HEK293 (cell line): Measurements from ENCODE around the gene SRRM4.

Source experiments
- CTCF ChIA-PET: fragments of 350-600 bp; formaldehyde crosslinking; extraction: SDS; loops from one replicate; lab custom pipeline; 2021; ENCODE audit warnings: antibody characterized with exemption; lab: Yijun Ruan, JAX
- POLR2A ChIA-PET: fragments of 300-600 bp; formaldehyde crosslinking; extraction: SDS; loops from one replicate; lab custom pipeline; 2020; ENCODE audit warnings: antibody characterized with exemption, inconsistent platforms; lab: Yijun Ruan, JAX
- H3K27ac ChIP-seq: fragments of 200-500 bp; sonication (Bioruptor generic); 2 replicates; pipeline ENCODE4 v1.5.1; 2014; ENCODE audit warnings: low read depth, low read length, control low read depth, inconsistent platforms; ENCODE audit errors: extremely low read depth
- H3K36me3 ChIP-seq, 2 experiments: fragments of 200-500 bp in 1 of 2; sonication (Bioruptor generic) in 1 of 2; 1 replicate in 1 of 2; 2 replicates in 1 of 2; pipeline ENCODE4 v1.5.1; 2014 to 2017; ENCODE audit warnings: inconsistent platforms in 2 of 2, low read length in 2 of 2; ENCODE audit not compliant: control insufficient read depth in 2 of 2, insufficient read depth in 1 of 2
- H3K4me1 ChIP-seq: fragments of 200-500 bp; sonication (Bioruptor generic); 2 replicates; pipeline ENCODE4 v1.5.1; 2014; ENCODE audit warnings: mild to moderate bottlenecking, low read length, inconsistent platforms; ENCODE audit not compliant: control insufficient read depth, insufficient read depth
- H3K4me3 ChIP-seq: 2 replicates; pipeline ENCODE4 v1.5.1; 2011; ENCODE audit warnings: low read depth, mild to moderate bottlenecking, control low read depth, low read length, moderate library complexity
- H3K9me3 ChIP-seq: fragments of 200-500 bp; sonication (Bioruptor generic); 2 replicates; pipeline ENCODE4 v1.5.1; 2014; ENCODE audit warnings: low read depth, low read length, inconsistent platforms; ENCODE audit not compliant: control insufficient read depth, insufficient read depth
- EGR2 ChIP-seq: fragments of 450-650 bp; formaldehyde crosslinking; IDR thresholded peaks from 2 replicates; pipeline ENCODE4 v1.5.1; 2016; ENCODE audit warnings: low read depth, missing biosample characterization, missing genetic modification characterization
- GLIS1 ChIP-seq: fragments of 450-650 bp; formaldehyde crosslinking; IDR thresholded peaks from 2 replicates; pipeline ENCODE4 v1.5.1; 2016; ENCODE audit warnings: missing biosample characterization, missing genetic modification characterization
- MZF1 ChIP-seq: fragments of 450-650 bp; formaldehyde crosslinking; IDR thresholded peaks from 2 replicates; pipeline ENCODE4 v1.5.1; 2017; ENCODE audit warnings: missing biosample characterization, missing genetic modification characterization, borderline replicate concordance
- PRDM1 ChIP-seq: fragments of 450-650 bp; formaldehyde crosslinking; IDR thresholded peaks from 2 replicates; pipeline ENCODE4; 2016; ENCODE audit warnings: missing biosample characterization, missing genetic modification characterization
- ZBTB21 ChIP-seq: fragments of 450-650 bp; formaldehyde crosslinking; IDR thresholded peaks from 2 replicates; pipeline ENCODE4 v1.5.1; 2017; ENCODE audit warnings: missing biosample characterization, missing genetic modification characterization
- ZBTB7A ChIP-seq: fragments of 450-650 bp; formaldehyde crosslinking; IDR thresholded peaks from 2 replicates; pipeline ENCODE4 v1.5.1; 2016; ENCODE audit warnings: low read depth, missing biosample characterization, missing genetic modification characterization
- ZEB2 ChIP-seq: fragments of 450-650 bp; formaldehyde crosslinking; IDR thresholded peaks from 2 replicates; pipeline ENCODE4 v1.5.1; 2016; ENCODE audit warnings: missing biosample characterization, missing genetic modification characterization
- ZNF202 ChIP-seq: fragments of 450-650 bp; formaldehyde crosslinking; IDR thresholded peaks from 2 replicates; pipeline ENCODE4 v1.5.1; 2016; ENCODE audit warnings: missing biosample characterization, missing genetic modification characterization, borderline replicate concordance
- ZNF223 ChIP-seq: fragments of 450-650 bp; formaldehyde crosslinking; IDR thresholded peaks from 2 replicates; pipeline ENCODE4 v1.5.1; 2016; ENCODE audit warnings: missing biosample characterization, missing genetic modification characterization
- ZNF302 ChIP-seq: fragments of 450-650 bp; formaldehyde crosslinking; IDR thresholded peaks from 2 replicates; pipeline ENCODE4 v1.5.1; 2016; ENCODE audit warnings: missing biosample characterization, missing genetic modification characterization, low read depth
- ZNF549 ChIP-seq: fragments of 450-650 bp; IDR thresholded peaks from 2 replicates; pipeline ENCODE4 v1.5.1; 2018; ENCODE audit warnings: missing biosample characterization, missing genetic modification characterization, mild to moderate bottlenecking, inconsistent platforms, moderate library complexity
- ZNF610 ChIP-seq: fragments of 450-650 bp; formaldehyde crosslinking; IDR thresholded peaks from 2 replicates; pipeline ENCODE4 v1.5.1; 2016; ENCODE audit warnings: missing biosample characterization, missing genetic modification characterization, borderline replicate concordance
- ZNF747 ChIP-seq: fragments of 450-650 bp; formaldehyde crosslinking; IDR thresholded peaks from 2 replicates; pipeline ENCODE4 v1.5.1; 2016; ENCODE audit warnings: missing biosample characterization, missing genetic modification characterization
- ZNF76 ChIP-seq: fragments of 450-650 bp; formaldehyde crosslinking; IDR thresholded peaks from 2 replicates; pipeline ENCODE4; 2016; ENCODE audit warnings: low read depth, missing biosample characterization, missing genetic modification characterization, borderline replicate concordance
- ZNF777 ChIP-seq: fragments of 450-650 bp; formaldehyde crosslinking; IDR thresholded peaks from 2 replicates; pipeline ENCODE4 v1.5.1; 2017; ENCODE audit warnings: missing biosample characterization, missing genetic modification characterization, borderline replicate concordance
- ZNF791 ChIP-seq: fragments of 450-650 bp; formaldehyde crosslinking; IDR thresholded peaks from 2 replicates; pipeline ENCODE4 v1.5.1; 2016; ENCODE audit warnings: missing biosample characterization, missing genetic modification characterization
- TF ChIP-seq, protein P1 (sequence below): fragments of 450-650 bp; formaldehyde crosslinking; IDR thresholded peaks from 2 replicates; pipeline ENCODE4 v1.5.1; 2016; ENCODE audit warnings: missing biosample characterization, missing genetic modification characterization
- TF ChIP-seq, protein P2 (sequence below): fragments of 450-650 bp; formaldehyde crosslinking; IDR thresholded peaks from 2 replicates; pipeline ENCODE4 v1.5.1; 2017; ENCODE audit warnings: missing biosample characterization, missing genetic modification characterization
- TF ChIP-seq, protein P3 (sequence below): fragments of 450-650 bp; formaldehyde crosslinking; IDR thresholded peaks from 2 replicates; pipeline ENCODE4 v1.5.1; 2016; ENCODE audit warnings: missing biosample characterization, missing genetic modification characterization

SRRM4 gene

DNA sequence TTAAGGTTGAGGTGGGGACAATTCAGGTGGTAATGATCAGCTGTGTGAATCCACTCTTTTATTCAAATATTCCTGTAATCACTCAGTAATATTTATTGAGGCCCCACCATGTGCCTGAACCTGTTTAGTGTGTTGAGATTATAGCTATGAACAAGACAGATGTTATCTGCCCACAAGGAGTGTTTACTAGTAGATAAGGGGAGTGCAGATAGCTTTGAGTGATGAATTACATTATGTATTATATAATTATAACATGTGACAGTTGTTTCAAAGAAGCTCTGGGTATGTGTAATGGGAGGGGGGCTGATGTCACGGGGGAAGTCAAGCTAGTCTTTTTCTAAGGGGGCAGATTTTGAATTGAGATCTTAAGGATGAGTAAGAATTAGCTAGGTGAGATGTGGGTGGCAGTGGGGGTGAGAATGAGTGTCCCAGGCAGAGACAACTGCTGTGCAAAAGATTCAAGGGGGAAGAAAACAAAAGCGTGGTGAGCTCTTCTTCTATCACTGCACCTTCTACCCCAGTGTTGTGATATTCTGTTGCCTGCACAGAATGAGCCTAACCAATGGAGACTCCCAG is 21.3 kb upstream of the SRRM4 start (continued):
- TF ChIP-seq, protein P1, sequence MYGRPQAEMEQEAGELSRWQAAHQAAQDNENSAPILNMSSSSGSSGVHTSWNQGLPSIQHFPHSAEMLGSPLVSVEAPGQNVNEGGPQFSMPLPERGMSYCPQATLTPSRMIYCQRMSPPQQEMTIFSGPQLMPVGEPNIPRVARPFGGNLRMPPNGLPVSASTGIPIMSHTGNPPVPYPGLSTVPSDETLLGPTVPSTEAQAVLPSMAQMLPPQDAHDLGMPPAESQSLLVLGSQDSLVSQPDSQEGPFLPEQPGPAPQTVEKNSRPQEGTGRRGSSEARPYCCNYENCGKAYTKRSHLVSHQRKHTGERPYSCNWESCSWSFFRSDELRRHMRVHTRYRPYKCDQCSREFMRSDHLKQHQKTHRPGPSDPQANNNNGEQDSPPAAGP (tag by site-specific recombination): no peak

GRCh38 chr12:118960865-118961264 is 20.5 kb upstream of the SRRM4 start:
- POLR2A ChIA-PET: no interaction called here
- Histone ChIP-seq H3K4me1 (no peaks in the 10 kb centered on the region), H3K36me3 (no peaks in the 10 kb centered on the region), H3K27ac (no peak overlapping the region), H3K4me3 (no peak overlapping the region), H3K9me3 (no peaks in the 10 kb centered on the region)
- CTCF ChIA-PET: no interaction called here
- no peak for TF ChIP-seq EGR2
- TF ChIP-seq ZNF791 (tag by site-specific recombination): no peak
- TF ChIP-seq ZNF302 (tag by site-specific recombination): no peak
- TF ChIP-seq, protein P2, sequence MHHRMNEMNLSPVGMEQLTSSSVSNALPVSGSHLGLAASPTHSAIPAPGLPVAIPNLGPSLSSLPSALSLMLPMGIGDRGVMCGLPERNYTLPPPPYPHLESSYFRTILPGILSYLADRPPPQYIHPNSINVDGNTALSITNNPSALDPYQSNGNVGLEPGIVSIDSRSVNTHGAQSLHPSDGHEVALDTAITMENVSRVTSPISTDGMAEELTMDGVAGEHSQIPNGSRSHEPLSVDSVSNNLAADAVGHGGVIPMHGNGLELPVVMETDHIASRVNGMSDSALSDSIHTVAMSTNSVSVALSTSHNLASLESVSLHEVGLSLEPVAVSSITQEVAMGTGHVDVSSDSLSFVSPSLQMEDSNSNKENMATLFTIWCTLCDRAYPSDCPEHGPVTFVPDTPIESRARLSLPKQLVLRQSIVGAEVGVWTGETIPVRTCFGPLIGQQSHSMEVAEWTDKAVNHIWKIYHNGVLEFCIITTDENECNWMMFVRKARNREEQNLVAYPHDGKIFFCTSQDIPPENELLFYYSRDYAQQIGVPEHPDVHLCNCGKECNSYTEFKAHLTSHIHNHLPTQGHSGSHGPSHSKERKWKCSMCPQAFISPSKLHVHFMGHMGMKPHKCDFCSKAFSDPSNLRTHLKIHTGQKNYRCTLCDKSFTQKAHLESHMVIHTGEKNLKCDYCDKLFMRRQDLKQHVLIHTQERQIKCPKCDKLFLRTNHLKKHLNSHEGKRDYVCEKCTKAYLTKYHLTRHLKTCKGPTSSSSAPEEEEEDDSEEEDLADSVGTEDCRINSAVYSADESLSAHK (tag by site-specific recombination): no peak
- no peak for TF ChIP-seq ZNF747 (tag by site-specific recombination)
- TF ChIP-seq GLIS1 (tag by site-specific recombination): no peak
- TF ChIP-seq MZF1 (tag by site-specific recombination): no peak
- TF ChIP-seq ZNF610 (tag by site-specific recombination): no peak
- no peak for TF ChIP-seq ZNF202
- no peak for TF ChIP-seq ZEB2
- TF ChIP-seq ZBTB21 (tag by site-specific recombination): no peak
- no peak for TF ChIP-seq ZNF223 (tag by site-specific recombination)
- TF ChIP-seq, protein P3, sequence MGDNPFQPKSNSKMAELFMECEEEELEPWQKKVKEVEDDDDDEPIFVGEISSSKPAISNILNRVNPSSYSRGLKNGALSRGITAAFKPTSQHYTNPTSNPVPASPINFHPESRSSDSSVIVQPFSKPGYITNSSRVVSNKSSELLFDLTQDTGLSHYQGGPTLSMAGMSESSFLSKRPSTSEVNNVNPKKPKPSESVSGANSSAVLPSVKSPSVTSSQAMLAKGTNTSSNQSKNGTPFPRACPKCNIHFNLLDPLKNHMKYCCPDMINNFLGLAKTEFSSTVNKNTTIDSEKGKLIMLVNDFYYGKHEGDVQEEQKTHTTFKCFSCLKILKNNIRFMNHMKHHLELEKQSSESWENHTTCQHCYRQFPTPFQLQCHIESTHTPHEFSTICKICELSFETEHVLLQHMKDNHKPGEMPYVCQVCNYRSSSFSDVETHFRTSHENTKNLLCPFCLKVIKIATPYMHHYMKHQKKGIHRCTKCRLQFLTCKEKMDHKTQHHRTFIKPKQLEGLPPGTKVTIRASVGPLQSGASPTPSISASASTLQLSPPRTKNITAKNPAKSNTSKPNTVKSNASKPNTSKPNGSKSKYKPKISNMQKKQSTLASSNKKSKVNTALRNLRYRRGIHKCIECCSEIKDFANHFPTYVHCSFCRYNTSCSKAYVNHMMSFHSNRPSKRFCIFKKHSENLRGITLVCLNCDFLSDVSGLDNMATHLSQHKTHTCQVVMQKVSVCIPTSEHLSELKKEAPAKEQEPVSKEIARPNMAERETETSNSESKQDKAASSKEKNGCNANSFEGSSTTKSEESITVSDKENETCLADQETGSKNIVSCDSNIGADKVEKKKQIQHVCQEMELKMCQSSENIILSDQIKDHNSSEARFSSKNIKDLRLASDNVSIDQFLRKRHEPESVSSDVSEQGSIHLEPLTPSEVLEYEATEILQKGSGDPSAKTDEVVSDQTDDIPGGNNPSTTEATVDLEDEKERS (tag by site-specific recombination): no peak
- TF ChIP-seq PRDM1 (tag by site-specific recombination): no peak
- no peak for TF ChIP-seq ZNF549 (tag by site-specific recombination)
- no peak for TF ChIP-seq ZNF777 (tag by site-specific recombination)
- no peak for TF ChIP-seq ZBTB7A (tag by site-specific recombination)
- TF ChIP-seq ZNF76 (tag by site-specific recombination): no peak
